Muscle layer of colon (tissue), 2 donors: ENCODE measurements around the gene EEF2K.
"Not testable (repeated sequence)": the region's sequence is repeated elsewhere in the genome, so short reads cannot be mapped to it uniquely, and the experiment has no call there.

Experiments
- H3K27ac ChIP-seq: one replicate; pipeline ENCODE4 v1.7.0; 2013; ENCODE audit warnings: low read depth, mild to moderate bottlenecking, low read length, moderate library complexity
- H3K27me3 ChIP-seq, 2 donors: one replicate each; pipeline ENCODE4 v1.7.0; 2013; ENCODE audit warnings: low read length in 2 of 2, mild to moderate bottlenecking in 2 of 2; ENCODE audit not compliant: insufficient read depth in 2 of 2, control insufficient read depth in 1 of 2
- H3K36me3 ChIP-seq: one replicate; pipeline ENCODE4 v1.7.0; 2013; ENCODE audit warnings: mild to moderate bottlenecking, low read length; ENCODE audit not compliant: insufficient read depth
- H3K4me1 ChIP-seq: one replicate; pipeline ENCODE4 v1.7.0; 2013; ENCODE audit warnings: mild to moderate bottlenecking, low read length; ENCODE audit not compliant: insufficient read depth
- H3K4me3 ChIP-seq, 2 donors: one replicate each; pipeline ENCODE4 v1.7.0; 2013; ENCODE audit warnings: low read length in 2 of 2, low read depth in 1 of 2, mild to moderate bottlenecking in 1 of 2, moderate library complexity in 1 of 2
- H3K9ac ChIP-seq: one replicate; pipeline ENCODE4 v1.7.0; 2013; ENCODE audit warnings: low read length
- H3K9me3 ChIP-seq: one replicate; pipeline ENCODE4 v1.7.0; 2013; ENCODE audit warnings: mild to moderate bottlenecking, low read length
- donor health status: abdominal sarcoma.
- donor health status: Adenocarcinoma of cecum.

Gene EEF2K

DNA sequence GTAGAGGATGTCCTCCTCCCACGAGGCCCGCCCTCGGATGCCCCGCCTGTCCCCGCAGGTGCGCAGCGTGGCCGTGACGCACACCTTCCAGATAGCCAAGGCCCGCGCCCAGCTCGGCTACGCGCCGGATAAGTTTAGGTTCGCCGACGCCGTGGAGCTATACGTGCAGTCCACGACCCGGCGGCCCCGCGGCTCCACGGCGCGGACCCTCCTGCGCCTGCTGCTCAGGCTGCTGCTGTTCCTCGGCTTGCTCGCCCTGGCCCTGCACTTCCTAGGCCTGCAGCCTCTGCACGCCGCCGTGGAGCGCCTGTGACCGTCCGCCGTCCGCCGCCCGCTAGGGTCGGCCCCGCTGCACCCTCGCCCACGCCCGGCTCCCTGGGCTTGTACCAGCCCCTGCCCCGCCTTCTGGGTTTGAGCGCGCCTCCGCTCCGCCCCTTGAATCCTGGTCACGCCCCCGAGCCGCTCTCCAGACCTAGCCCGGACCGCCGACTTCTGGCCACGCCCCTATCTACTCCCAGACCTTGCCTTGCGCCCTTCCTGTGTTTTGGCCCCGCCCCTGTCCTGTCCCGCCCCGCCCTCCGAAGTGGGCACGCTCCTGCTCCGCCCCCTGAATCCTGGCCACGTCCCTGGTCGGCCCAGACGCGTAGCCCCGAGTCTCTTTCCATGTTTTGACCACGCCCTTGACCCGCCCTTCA lies 15.8 kb upstream of the EEF2K start:
- H3K4me1 ChIP-seq = peaks cover 32% of the 10 kb centered on the region
- H3K4me3 ChIP-seq = peak overlapping the region; percentile 40 to 70
- H3K36me3 ChIP-seq = no peaks in the 10 kb centered on the region
- no peaks in the 10 kb centered on the region for H3K9me3 ChIP-seq
- peak overlapping the region; percentile 72 for H3K27ac ChIP-seq
- H3K27me3 ChIP-seq = no peaks in the 10 kb centered on the region
- H3K9ac ChIP-seq = no peak overlapping the region

DNA sequence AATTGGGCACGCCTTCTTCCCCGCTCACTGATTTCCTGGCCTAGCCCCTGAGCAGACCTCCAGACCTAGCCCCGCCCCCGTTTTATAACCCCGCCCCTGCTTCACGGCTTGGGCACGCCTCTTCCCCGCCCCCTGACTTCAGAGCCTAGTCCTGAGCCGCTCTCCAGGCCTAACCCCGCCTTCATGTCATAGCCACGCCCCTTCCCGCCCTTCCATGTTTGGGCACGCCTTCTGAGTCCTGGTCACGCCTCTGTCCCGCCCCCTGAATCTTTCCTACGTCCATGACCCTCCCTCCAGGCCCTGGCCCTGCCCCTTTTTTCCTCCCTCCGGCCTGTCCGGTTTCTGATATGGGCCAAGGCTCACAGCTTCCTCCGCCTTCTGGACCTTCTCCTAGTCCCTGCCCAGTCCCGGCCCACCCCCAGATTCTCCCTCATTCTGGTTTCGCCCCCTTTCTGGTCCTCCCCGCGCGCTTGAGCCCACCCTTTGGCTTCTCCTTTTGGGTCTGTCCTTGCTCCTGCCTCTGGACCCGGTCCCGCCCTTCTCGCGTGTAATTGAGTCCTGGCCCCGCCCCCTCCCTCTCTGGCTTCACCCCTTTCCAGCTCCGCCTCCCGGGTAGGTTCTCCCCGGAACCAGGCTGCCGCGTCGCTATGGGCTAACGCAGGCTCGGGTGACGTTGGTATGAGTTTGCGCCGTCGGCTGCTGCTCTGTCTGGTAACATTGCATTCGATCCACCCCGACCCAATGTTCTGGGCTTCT lies 15.1 kb upstream of the EEF2K start:
- peaks cover 32% of the 10 kb centered on the region for H3K4me1 ChIP-seq
- no peaks in the 10 kb centered on the region for H3K9me3 ChIP-seq
- peak overlapping the region; percentile 85 for H3K9ac ChIP-seq
- no peaks in the 10 kb centered on the region for H3K36me3 ChIP-seq
- H3K27me3 ChIP-seq = no peaks in the 10 kb centered on the region
- H3K4me3 ChIP-seq = peak overlapping the region; percentile 44 to 51
- peak overlapping the region; percentile 84 for H3K27ac ChIP-seq

DNA sequence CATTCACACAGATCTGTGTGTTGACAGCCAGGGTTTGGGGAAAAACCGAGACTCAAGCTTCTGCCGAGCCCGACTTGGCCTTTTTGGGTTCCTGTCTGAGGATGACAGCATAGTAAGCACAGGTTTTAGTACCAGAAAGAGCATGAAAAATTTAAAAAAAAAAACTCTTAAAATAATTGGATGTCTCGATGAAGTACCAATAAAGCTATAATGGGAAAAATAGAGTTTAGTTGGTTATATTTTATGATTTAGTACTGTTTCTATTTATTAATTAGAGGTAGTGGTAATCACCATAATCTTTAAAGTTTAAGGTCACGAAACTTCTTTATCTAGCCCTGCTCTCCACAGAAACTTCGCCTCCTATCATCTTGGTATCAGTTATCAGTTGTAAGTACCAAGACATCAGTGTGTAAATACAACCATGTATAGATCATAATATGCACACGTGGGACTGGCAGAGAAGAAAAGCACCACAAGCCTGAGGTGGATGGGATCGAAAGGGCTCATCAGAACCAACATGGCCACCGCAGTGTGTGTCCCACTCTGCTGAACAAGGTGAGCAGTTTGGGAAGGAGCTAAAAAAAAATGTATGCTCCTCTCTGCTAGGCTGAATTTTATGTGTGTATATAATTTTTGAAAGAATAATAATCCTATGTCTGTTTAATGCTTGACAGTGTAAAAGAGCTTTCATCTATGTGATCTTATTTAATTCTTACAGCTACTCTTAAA lies 14.4 kb upstream of the EEF2K start:
- Histone ChIP-seq H3K4me3 (peak overlapping the region; percentile 44 to 51), H3K36me3 (no peaks in the 10 kb centered on the region), H3K9me3 (no peaks in the 10 kb centered on the region), H3K4me1 (peaks cover 36% of the 10 kb centered on the region), H3K27ac (peak overlapping the region; percentile 84), H3K9ac (peak overlapping the region; percentile 85), H3K27me3 (no peaks in the 10 kb centered on the region)

DNA sequence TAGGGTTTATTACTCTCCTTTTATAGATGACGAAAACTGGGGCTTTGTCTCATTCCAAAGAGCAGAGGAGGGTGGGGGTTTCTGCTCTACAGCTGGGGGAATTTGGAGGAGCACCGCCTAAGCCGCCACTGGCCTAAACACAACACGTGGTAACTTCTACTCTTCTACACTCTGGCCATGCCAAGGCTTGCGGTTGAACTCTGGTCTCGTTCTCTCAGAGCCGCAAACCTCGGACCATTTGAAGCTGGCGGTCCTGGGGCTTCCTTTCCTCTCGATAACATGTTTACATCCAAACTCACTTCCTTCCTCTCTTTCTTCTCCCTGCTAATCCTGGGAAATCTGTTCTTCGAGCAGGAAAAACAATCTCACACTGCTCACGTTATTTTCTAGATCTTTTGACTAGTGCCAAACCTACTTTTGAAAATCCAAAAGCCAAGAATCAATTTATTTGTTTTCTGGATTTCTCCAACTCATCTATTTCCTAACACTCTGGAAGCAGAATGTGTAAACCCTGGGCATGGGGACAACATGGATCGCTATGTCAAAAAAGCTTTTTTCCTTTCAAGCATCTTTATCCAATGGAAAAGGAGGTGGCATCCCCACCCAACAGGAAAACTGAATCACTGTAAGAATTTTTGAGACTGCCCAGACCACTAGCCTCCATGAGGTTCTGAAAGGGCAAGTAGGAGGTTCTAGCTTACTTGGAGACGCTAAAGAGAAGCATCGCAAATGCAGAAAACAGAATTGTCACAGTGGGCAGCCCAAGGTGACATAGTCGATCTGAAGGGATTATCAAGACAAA lies 13.6 kb upstream of the EEF2K start:
- H3K4me3 ChIP-seq = peak overlapping the region in 1 of 2 donors; percentile 51
- no peaks in the 10 kb centered on the region for H3K36me3 ChIP-seq
- no peaks in the 10 kb centered on the region for H3K27me3 ChIP-seq
- H3K27ac ChIP-seq = peak overlapping the region; percentile 84
- H3K9ac ChIP-seq = peak overlapping the region; percentile 85
- peaks cover 36% of the 10 kb centered on the region for H3K4me1 ChIP-seq
- H3K9me3 ChIP-seq = no peaks in the 10 kb centered on the region

DNA sequence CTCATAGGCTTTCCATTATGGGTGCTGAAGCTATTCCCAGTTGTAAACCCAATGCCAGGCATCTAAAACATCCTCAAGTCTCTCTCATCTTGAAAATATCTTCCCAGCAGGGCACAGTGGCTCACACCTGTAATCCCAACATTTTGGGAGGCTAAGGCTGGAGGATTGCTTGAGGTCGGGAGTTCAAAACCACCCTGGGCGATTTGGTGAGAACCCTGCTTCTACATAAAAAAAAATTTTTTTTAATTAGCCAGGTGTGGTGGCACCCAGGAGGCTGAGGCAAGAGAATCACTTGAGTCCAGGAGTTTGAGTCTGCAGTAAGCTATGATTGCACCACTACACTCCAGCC lies 13.0 kb upstream of the EEF2K start:
- Histone ChIP-seq H3K4me3 (no peak overlapping the region), H3K27me3 (no peaks in the 10 kb centered on the region), H3K9ac (no peak overlapping the region), H3K9me3 (no peaks in the 10 kb centered on the region), H3K27ac (no peak overlapping the region), H3K4me1 (peaks cover 36% of the 10 kb centered on the region), H3K36me3 (no peaks in the 10 kb centered on the region)

DNA sequence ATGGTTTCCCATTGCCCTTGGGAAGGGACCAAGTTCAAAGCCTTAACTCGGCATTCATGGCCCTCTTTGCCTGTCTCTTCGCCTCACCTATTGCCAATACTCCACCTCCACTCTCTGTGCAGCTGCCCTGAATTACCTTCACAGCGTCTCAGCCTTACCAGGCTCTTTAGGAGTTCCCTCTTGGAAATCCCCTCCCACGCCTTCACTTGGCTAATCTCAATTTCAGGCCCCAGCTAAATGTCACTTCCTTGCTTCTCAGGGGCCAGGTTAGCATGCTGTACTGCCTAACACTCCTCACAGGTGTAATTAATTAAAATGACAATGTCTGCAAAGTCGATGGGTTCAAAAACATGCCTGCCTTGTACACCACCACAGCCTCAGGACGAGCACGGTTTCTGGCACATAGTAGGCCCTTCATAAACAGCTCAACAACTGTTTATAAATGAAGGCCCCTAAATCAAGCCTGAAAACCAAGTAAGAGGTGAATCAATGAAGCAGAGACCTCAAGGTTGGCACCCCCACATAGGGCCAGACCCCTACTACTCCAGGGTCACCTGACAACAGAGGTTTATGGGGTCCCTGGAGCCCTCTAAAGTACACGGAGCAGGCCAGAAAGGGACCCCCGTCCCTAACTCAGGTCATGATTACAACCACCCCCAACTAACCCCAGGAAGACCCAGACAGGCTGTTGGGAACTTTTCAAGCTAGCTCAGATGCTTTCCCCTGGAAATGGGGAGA lies 11.2 kb upstream of the EEF2K start:
- H3K27ac ChIP-seq = peak overlapping the region; percentile 83
- H3K27me3 ChIP-seq = no peaks in the 10 kb centered on the region
- no peak overlapping the region for H3K4me3 ChIP-seq
- no peaks in the 10 kb centered on the region for H3K36me3 ChIP-seq
- peaks cover 32% of the 10 kb centered on the region for H3K4me1 ChIP-seq
- H3K9me3 ChIP-seq = no peaks in the 10 kb centered on the region
- H3K9ac ChIP-seq = peak overlapping the region; percentile 34

DNA sequence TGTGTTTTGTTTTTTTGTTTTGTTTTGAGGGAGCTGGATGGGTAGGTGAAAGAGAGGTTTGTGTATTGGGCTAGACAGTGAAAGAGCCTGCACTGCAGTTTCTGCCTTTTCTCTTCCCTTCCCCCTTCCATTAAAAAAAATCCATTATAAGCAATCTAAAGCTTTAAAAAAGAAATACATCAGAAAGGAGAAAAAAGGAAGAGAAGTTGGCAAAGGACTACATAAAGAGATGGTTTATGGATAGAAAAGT lies 10.7 kb upstream of the EEF2K start:
- Histone ChIP-seq H3K4me1 (peaks cover 34% of the 10 kb centered on the region), H3K9me3 (no peaks in the 10 kb centered on the region), H3K36me3 (no peaks in the 10 kb centered on the region), H3K4me3 (peak overlapping the region in 1 of 2 donors; percentile 69), H3K9ac (peak overlapping the region; percentile 34), H3K27ac (peak overlapping the region; percentile 83), H3K27me3 (no peaks in the 10 kb centered on the region)

DNA sequence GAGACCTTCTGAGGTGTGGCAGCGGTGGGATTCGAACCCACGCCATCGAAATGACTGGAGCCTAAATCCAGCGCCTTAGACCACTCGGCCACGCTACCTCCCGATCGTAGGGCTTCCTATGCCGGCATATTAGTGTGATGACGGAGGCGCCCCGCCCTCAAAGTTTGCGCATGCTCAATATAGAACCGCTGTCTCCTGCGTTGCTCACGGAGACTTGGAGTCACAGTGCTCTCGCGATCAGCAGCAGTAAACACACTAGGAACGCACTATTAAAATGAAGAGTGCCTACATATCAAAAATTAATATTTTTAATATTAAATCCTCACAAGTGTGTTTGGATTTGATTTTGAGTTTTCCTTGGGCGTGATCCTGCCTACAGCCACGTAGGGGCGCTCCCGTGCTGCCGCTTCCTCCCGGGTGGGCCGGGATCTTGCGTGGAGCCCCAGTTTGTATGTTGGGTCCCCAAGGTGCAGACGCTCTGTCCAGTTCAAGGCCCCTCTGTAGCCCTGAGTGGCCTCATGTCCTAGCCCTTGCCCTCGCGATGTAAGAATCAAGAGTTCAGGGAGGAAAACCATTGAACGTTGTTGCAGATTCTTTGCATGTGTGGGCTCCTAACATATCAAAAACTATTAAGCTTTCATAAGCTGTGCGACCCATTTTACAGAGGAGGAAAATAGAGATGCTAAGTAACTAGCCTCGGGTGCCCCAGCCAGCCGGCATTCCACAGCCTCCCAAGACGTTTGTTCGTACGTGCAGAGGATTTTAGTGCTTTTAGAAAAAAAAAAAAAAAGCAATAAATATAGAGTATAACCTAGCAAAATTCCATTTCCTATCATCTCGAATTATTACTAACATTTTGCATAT lies 10.2 kb upstream of the EEF2K start:
- Histone ChIP-seq H3K4me1 (peaks cover 34% of the 10 kb centered on the region), H3K4me3 (peak overlapping the region; percentile 25 to 69), H3K9ac (peak overlapping the region; percentile 34), H3K27me3 (no peaks in the 10 kb centered on the region), H3K9me3 (no peaks in the 10 kb centered on the region), H3K27ac (peak overlapping the region; percentile 83), H3K36me3 (no peaks in the 10 kb centered on the region)

DNA sequence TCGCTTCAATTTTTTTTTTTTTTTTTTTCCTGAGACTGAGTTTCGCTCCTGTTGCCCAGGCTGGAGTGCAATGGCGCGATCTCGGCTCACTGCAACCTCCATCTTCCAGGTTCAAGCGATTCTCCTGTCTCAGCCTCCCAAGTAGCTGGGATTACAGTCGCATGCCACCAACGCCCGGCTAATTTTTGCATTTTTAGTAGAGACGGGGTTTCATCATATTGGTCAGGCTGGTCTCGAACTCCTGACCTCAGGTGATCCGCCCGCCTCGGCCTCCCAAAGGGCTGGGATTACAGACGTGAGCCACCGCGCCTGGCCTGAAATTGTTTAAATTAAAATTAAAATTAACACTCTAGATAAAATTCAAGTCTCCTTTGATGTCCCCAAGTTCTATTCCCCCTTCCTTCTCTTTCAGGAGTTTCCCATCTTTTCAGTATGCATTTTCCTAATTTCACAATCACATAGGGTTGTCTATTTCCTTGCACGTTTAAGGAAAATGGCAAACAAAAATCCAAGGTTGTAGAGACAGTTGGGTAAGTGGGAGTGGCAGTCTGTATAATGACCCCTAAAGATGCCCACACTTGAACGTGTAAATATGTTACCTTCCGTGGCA lies 9.4 kb upstream of the EEF2K start:
- H3K36me3 ChIP-seq, H3K27me3 ChIP-seq, H3K9me3 ChIP-seq, H3K9ac ChIP-seq: not testable (repeated sequence)
- Histone ChIP-seq H3K4me1 (peaks cover 33% of the 10 kb centered on the region), H3K4me3 (peak overlapping the region in 1 of 2 donors; percentile 69), H3K27ac (peak overlapping the region; percentile 24)
